Activated CD4-positive, alpha-beta T cell treated with anti-CD3 and anti-CD28 coated beads, Interleukin-2, amount 50 U/mL, for 1 hour (primary cell): ENCODE measurements around the gene PLAU.
"Not testable (repeated sequence)": the region's sequence is repeated elsewhere in the genome, so short reads cannot be mapped to it uniquely, and the experiment has no call there.

ENCODE experiments used
- DNase-seq: peaks from one replicate; pipeline ENCODE4 v3.0.0-alpha.2; 2020

Gene PLAU

GRCh38 chr10:73923935-73924598 is 13.1 kb downstream of the PLAU start:
- no peak for DNase-seq

GRCh38 chr10:73924935-73925334 is 14.0 kb downstream of the PLAU start:
- DNase-seq: no peak

GRCh38 chr10:73925539-73925938 is 14.6 kb downstream of the PLAU start:
- DNase-seq: no peak

DNA sequence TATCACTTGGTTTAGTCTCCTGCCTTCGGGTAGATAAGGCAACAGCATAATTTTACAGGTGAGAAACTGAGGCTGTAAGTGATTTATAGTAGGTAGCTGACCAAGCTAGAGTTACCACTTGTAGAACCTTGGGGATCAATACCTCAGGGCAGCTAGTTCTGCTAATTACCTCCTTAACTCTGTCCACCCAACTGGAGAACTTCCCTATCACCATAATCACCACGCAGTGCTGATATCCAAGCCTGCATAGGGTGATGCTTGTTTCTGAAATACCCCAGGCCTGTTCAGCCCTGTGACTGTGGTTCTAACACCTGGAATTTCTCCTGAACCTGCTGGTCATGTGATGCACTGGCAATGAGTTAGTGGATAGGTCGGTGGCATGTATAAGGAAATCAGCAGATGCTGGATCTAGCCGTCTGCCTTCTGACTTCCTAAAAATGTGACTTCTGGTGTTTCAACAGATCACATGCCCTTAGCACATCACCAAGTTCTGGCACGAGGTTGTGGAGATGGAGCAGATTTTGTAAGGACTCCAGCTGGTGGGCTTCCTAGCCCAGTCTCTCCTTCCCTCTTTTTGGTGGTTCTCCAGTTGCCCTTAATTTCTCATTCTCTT is 15.3 kb downstream of the PLAU start:
- no peak for DNase-seq

- not testable (repeated sequence) for DNase-seq
Observed at GRCh38 chr10:73930630-73931327, 19.8 kb downstream of the PLAU start.

DNA sequence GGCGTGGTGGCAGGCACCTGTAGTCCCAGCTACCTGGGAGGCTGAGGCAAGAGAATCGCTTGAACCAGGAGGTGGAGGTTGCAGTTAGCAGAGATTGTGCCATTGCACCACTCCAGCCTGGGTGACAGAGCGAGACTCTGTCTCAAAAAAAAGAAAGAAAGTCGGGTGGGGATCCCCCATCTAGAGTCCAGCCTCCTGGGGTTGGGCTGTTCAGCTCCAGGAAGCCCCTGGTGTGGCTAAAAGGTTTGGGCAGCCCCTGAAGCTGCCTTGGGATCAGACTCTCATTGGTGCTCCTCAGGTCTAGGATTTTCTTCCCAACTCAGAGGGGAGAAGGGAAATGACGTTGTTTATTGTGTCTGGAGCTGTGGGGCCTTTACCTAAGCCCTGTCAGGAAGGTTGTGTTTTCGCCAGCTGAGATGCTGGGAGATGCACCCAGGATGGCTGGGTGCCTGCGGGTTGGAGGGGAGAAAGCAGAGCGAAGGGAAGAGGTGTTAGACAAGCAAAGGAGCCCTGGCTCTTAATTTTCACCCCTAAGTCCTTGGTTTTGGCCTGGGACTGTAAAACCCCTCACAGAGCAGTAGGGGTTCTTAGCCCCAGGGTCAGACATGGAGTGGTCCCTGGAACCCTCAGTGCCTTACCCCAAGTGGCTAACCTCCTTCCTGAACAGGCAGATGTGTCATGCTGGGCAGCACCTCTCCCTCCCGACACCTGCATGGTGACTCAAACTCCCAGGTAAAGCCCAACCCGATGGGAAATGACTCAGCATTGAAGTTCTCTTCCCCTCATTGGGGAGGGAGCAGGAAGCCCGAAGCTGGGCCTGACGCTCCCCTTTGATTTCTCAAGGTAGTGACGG is 21.1 kb downstream of the PLAU start:
- peak; percentile 41 for DNase-seq

- DNase-seq: no peak
Observed at GRCh38 chr10:73932620-73933112, 21.7 kb downstream of the PLAU start.

- DNase-seq: no peak
Observed at GRCh38 chr10:73934074-73934473, 23.1 kb downstream of the PLAU start.

- DNase-seq: no peak
Observed at GRCh38 chr10:73935895-73936294, 25.0 kb downstream of the PLAU start.

DNA sequence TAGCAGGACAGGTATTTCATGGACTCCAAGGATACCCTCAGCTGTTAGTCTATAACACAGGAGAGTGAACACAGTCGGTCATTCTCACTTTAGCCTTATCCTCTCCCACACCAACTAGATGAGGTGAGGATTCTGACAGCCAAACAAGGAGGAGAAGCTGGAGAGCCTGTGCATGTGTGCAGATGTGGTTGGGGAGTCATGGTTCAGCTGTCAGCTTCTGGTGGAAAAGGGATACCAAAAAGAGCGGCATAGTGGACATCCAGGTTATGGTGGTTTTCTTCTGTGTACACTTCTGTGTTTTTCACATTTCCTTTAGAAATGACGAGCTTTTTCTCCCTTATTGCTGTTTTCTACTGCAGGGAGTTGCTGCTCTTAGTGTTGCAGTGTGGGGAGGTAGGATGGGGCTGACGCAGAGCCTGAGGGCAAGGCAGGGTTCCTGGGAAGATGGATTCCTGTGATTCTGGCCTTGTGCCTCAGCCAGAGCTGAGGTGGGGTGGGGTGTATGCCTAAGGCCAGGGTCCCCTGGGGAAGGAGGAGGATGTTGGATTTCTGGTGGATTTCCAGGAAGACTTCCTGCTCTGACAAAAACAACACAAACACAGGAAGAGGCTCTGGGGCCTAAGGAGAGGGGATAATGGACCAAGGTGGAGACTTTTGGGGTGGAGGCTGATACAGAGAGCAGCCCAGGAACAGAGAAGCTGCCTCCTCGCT is 26.6 kb downstream of the PLAU start:
- no peak for DNase-seq

- peak; percentile 84 for DNase-seq
Observed at GRCh38 chr10:73940634-73941221, 29.8 kb downstream of the PLAU start.

DNA sequence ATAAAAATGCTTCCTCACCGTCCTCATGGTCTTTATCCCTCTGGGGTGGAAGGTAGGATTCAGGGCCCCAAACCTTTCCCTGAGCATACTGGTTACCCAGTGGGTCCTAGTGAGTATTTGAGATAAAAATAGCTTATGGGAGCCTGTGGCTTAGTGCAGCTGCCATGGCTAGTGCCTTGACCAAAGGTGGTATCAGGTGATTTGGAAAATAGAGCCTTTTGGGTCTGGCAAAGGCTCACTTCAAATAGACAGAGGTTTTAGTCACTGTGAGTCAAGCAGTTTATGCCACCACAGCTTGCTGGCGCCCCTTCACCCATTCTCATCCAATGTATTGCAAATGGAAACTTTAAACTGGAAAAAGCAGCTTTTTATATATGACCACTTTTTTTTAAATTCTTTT is 30.4 kb downstream of the PLAU start:
- DNase-seq: no peak

GRCh38 chr10:73944356-73945100 is 33.6 kb downstream of the PLAU start:
- no peak for DNase-seq

DNA sequence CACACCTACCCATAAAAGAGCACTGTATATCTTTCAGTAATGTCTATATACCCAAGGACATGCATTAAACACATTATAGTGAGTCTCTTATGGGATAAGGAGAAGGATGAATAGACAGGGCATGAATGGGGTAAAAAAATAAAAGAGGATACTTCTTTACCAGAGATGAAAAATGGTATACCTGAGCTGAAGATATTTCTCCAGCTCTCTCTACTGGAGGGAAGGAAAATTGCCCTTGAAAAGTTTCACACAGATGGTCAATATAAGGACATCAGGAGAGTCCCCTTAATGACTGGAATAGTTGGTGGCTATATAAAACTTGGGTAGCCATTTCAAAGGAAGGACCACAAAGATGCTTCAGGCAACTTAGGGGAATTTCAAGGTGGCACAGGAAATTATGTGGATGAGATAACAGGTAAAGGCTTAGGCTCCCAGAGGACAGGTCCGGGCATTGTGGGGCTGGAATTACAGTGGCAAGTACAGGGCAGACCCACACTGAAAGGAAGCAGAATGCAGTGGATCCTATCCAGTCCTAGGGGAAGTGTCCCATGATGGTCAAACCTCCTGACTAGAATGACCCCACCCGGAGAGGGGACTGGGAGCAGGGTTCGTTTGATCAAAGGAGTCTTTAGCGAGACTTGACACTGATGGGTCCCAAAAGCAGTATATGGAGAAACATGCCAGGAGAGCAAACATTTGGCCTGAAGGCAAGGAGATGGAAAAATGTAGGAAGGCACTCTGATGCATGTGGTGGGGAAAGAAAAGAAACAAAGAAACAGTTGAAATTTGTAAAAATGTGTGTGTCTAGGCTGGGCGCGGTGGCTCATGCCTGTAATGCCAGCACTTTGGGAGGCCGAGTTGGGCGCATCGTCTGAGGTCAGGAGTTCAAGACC is 35.6 kb downstream of the PLAU start:
- DNase-seq: no peak

- DNase-seq: no peak
Observed at GRCh38 chr10:73948947-73949633, 38.2 kb downstream of the PLAU start.

DNA sequence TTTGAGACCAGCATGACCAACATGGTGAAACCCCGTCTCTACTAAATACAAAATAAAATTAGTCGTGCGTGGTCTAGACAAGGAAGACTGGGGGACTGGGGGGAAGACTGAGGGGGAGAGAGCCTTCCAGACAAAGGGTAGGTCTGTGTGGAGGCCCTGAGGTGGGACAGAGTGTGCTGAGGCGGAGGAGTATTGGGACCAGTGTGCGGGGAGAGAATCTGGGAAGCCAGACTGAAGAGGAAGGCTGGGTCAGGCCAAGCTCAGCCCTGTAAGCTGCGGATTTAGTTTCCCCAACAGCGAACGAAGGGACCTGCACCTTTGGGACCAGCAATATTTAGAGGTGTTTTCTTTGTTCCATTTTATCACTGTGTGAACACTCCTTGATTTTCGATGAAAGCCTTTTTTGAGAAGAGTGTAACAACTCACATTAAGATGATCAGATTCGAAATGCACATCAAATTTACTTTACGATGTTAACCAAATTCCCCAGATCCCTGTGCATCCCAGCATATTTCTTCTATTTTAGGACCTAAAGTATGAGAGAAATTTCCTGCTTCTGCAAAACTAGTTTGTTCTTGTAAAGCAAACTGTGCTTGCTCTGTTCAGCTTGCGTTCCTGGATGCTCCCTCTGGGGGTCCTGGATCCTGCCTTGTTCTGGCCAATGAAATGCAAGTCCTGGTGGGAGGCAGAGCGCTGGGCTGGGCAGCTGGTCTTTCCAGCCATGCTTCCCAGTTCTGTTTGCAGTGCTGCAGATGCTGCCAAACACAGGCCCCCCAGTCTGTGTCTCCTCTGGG is 39.4 kb downstream of the PLAU start:
- DNase-seq: no peak

GRCh38 chr10:73953665-73954064 is 42.7 kb downstream of the PLAU start:
- DNase-seq: no peak

GRCh38 chr10:73954737-73955136 is 43.8 kb downstream of the PLAU start:
- DNase-seq: no peak

GRCh38 chr10:73955719-73956118 is 44.8 kb downstream of the PLAU start:
- DNase-seq: no peak
